Coronary artery (tissue), 2 donors: ENCODE results near the gene KLK13.

Experiments
- DNase-seq: peaks from one replicate; pipeline ENCODE4 v3.0.0-alpha.2; 2017; ENCODE audit warnings: low spot score
- H3K27ac ChIP-seq, 2 donors: fragments of 200-600 bp; sonication (generic); one replicate each; pipeline ENCODE4 v1.5.1; 2016 to 2019
- H3K4me3 ChIP-seq: fragments of 200-600 bp; sonication (generic); 2 replicates; pipeline ENCODE4 v1.5.1; 2016; ENCODE audit warnings: mild to moderate bottlenecking, moderate library complexity
- CTCF ChIP-seq: fragments of 200-600 bp; sonication (generic); IDR thresholded peaks from one replicate; pipeline ENCODE4 v1.5.1; 2019; ENCODE audit warnings: antibody characterized with exemption

Gene KLK13

GRCh38 chr19:51007488-51007887 is 57.4 kb downstream of the KLK13 start:
- no peak for DNase-seq
- TF ChIP-seq CTCF: no peak
- Histone ChIP-seq H3K27ac (no peak overlapping the region), H3K4me3 (no peak overlapping the region)

- DNase-seq: no peak
- H3K27ac ChIP-seq: no peak overlapping the region
- no peak overlapping the region for H3K4me3 ChIP-seq
- no peak for TF ChIP-seq CTCF
These were observed 58.5 kb downstream of the KLK13 start for GRCh38 chr19:51006406-51006805.
